GM12872 (cell line): Measurements from ENCODE around the gene UBD.

ENCODE experiments used
- CTCF ChIP-seq: IDR thresholded peaks from 3 replicates; pipeline ENCODE4 v1.5.1; 2011; ENCODE audit warnings: low read depth, mild to moderate bottlenecking, low read length, moderate library complexity; ENCODE audit not compliant: insufficient read depth

UBD gene

GRCh38 chr6:29537714-29538403 lies 21.7 kb downstream of the UBD start:
- TF ChIP-seq CTCF: no peak

- no peak for TF ChIP-seq CTCF
Observed at GRCh38 chr6:29532320-29532951, 27.1 kb downstream of the UBD start.

- no peak for TF ChIP-seq CTCF
Observed at GRCh38 chr6:29531668-29532067, 27.9 kb downstream of the UBD start.

- no peak for TF ChIP-seq CTCF
Observed at GRCh38 chr6:29530671-29531310, 28.7 kb downstream of the UBD start.

- no peak for TF ChIP-seq CTCF
Observed at GRCh38 chr6:29529956-29530355, 29.6 kb downstream of the UBD start.

GRCh38 chr6:29528988-29529560 lies 30.5 kb downstream of the UBD start:
- TF ChIP-seq CTCF: no peak

GRCh38 chr6:29528300-29528931 lies 31.1 kb downstream of the UBD start:
- no peak for TF ChIP-seq CTCF
